T-helper 2 cell treated with Interferon-gamma antibody and Interleukin-4, amounts not matched to agents 5 μg/mL and 100 μg/mL, for 36 hours (primary cell): ENCODE results near the gene CDH3.

Experiments used
- DNase-seq: peaks from one replicate; pipeline ENCODE4 v3.0.0; 2021; ENCODE audit warnings: low spot score
- H3K27ac Mint-ChIP-seq: one replicate; pipeline ENCODE4 v1.8.0; 2021; ENCODE audit warnings: mild to moderate bottlenecking, mixed read lengths
- H3K27me3 Mint-ChIP-seq: one replicate; pipeline ENCODE4 v1.8.0; 2021; ENCODE audit warnings: low read depth, mixed read lengths
- H3K36me3 Mint-ChIP-seq: one replicate; pipeline ENCODE4 v1.8.0; 2021; ENCODE audit warnings: low read depth, mixed read lengths
- H3K4me1 Mint-ChIP-seq: one replicate; pipeline ENCODE4 v1.8.0; 2021; ENCODE audit warnings: low read depth, mixed read lengths
- H3K4me3 Mint-ChIP-seq: one replicate; pipeline ENCODE4 v1.8.0; 2022; ENCODE audit warnings: mild to moderate bottlenecking, moderate library complexity, mixed read lengths
- H3K9me3 Mint-ChIP-seq: one replicate; pipeline ENCODE4 v1.8.0; 2021; ENCODE audit warnings: mixed read lengths

CDH3 gene

GRCh38 chr16:68744744-68745280 lies 99.7 kb downstream of the CDH3 start:
- DNase-seq, result no peak
- Mint-ChIP-seq H3K27ac (no peak overlapping the region), H3K4me3 (no peak overlapping the region), H3K9me3 (no peaks in the 10 kb centered on the region), H3K4me1 (peaks cover 4% of the 10 kb centered on the region), H3K36me3 (no peaks in the 10 kb centered on the region), H3K27me3 (peaks cover 26% of the 10 kb centered on the region)

GRCh38 chr16:68746951-68747350 lies 101.8 kb downstream of the CDH3 start:
- Mint-ChIP-seq H3K4me3 (no peak overlapping the region), H3K36me3 (no peaks in the 10 kb centered on the region), H3K9me3 (no peaks in the 10 kb centered on the region), H3K4me1 (no peaks in the 10 kb centered on the region), H3K27me3 (peaks cover 26% of the 10 kb centered on the region), H3K27ac (no peak overlapping the region)
- no peak for DNase-seq

- H3K36me3 Mint-ChIP-seq, result no peaks in the 10 kb centered on the region
- no peak for DNase-seq
- no peak overlapping the region for H3K4me3 Mint-ChIP-seq
- peaks cover 19% of the 10 kb centered on the region for H3K27me3 Mint-ChIP-seq
- H3K27ac Mint-ChIP-seq, result no peak overlapping the region
- H3K9me3 Mint-ChIP-seq, result no peaks in the 10 kb centered on the region
- peaks cover 10% of the 10 kb centered on the region for H3K4me1 Mint-ChIP-seq
Measured at GRCh38 chr16:68749432-68749831, 104.3 kb downstream of the CDH3 start.
